GM21367 (cell line): ENCODE measurements around the gene S100A12.
"Not testable (repeated sequence)": the region's sequence is repeated elsewhere in the genome, so short reads cannot be mapped to it uniquely, and the experiment has no call there.

ENCODE experiments used
- ATAC-seq: cut with Tn5 transposase; IDR thresholded peaks from one replicate; pipeline ENCODE4 v1.9.1; 2021; ENCODE audit not compliant: unreplicated experiment

S100A12 gene

DNA sequence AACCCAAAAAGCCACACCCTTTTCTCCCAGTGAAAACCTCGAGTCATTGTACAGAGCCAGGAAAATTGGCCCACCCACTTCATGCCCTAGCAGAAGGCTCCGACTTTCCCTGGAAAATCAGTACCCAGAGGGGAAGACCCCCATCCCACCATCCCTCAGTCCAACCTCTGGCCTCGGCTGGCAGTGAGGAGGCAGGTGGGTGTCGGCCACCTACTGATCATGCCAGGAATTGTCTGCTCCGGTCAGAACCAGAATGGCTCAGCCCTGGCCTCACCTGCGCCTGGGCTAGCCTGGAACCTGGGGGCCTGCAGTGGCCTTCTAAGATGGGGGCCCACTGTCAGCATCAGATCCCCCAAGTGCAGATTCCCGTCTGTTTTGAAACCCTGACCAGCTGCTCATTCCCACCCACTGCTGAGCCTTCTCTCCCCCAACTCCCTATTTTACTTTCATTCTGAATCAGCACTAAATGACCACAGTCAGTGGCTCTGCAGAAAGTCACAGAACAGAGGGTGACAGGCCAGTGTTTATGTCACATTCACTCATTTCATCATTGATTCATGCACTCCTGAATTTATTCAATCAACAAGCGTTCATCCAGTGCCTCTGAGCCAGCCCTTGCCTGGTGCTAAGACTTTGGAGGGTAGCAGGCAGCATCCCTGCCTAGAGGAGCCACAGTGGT is 20.8 kb downstream of the S100A12 start:
- ATAC-seq: no peak

DNA sequence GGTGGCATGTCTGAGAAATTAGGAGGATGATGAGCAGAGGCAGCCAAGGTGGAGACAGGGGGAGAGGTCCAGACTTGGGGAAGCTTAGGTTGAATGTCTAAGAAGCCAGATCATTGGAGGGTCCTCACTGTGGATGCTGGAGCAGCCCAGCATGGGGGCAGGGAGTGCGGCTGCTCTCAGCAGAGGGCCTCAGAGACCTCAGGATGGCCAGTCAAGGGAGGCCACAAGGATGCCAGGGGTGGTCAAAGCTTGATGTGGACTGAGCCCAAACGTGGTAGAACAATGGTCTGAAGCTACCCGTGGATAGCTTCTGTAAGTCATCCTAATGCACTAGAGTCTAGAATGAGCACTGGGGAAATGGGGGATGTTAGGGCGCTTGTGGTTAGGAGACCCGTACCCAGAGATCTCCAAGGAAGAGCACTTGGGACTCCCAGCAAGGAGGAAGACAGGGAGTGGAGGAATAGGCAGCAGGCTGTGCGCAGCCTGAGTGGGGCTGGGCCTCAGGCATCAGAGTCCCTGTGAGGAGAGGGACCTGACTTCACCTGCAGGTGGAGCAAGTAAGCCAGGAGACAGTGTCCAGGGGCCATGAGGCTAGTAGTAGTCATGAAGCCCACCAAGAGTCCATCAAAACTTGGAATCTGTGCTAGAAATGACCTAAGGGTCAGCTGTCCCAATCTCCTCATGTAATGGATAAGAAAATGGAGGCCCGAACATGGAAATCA is 22.0 kb downstream of the S100A12 start:
- no peak for ATAC-seq

GRCh38 chr1:153352523-153352922 is 22.9 kb downstream of the S100A12 start:
- ATAC-seq: no peak

- ATAC-seq: no peak
These were observed 25.0 kb downstream of the S100A12 start for GRCh38 chr1:153350321-153350957.

- no peak for ATAC-seq
These were observed 25.8 kb downstream of the S100A12 start for GRCh38 chr1:153349363-153350320.

- no peak for ATAC-seq
These were observed 26.7 kb downstream of the S100A12 start, which contains the start of gene PGLYRP4 for GRCh38 chr1:153348511-153349362. PGLYRP4 (minus strand) TSS chr1:153348841; CDS start chr1:153347932, 909 bp downstream.

DNA sequence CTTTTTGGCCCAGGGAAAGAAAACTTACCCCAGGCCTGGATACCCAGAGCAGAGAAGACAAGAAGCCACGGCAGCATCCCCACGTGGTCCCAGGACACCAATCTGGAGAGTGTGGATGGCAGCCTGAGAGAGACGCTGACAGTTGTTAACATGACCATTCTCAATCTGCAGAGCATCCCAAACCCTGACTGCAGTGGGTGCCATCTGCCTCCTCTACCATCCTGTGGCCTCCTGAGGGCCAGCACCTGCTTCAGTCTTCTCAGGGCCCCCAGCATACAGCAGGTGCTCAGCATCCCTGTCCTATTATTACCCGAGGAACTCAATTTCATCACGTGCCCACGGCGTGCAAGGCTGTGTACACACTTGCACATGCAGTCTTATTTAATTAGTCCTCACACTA is 27.6 kb downstream of the S100A12 start:
- no peak for ATAC-seq

- not testable (repeated sequence) for ATAC-seq
These were observed 28.4 kb downstream of the S100A12 start for GRCh38 chr1:153347049-153347448.

DNA sequence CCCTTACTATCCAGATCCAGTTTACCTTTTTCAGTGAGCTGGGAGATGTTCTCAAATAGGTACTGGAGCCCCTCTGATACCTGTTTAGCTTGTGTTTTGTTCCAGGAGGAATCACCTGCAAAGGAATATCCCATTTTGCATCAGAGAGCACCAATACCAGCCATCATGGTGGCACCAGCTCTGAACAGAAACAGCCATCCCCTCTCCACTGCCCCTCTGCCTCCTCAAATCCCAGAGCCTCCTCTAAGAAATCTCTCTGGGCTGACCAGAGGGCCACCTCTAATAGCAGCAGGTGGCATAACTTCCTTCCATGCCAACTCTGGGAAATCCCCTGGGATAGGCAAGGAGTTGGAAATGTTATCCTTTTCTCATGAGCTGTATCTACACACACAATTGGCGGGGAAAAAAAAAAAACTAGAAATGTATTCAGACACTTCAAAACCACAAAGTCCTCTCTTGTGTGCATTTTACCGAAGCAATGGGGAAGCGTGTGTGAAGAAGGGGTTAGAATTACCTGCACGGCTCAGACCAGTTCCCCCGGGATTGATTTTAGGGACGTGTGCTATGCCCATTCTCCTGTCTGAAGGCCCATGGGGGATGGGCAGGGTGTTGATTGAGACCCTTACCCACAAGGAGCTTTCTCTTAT is 29.2 kb downstream of the S100A12 start:
- ATAC-seq: no peak

GRCh38 chr1:153345187-153346076 is 30.0 kb downstream of the S100A12 start:
- ATAC-seq: no peak

DNA sequence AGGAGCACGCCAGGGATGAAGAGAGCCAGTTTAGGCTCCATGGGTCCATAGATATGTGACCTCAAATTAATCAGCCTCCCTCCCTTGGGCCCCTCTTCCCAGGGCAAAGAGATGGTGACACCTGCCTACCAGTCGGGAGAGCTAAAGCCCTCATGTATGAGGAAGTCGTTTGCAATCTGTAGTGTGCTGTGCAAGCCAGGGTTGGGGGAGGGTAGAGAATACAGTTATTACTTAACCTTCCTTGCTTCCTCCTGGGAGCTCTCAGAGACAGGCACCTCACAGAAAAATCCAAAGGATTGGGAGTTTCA is 30.7 kb downstream of the S100A12 start:
- no peak for ATAC-seq

- no peak for ATAC-seq
These were observed 31.4 kb downstream of the S100A12 start for GRCh38 chr1:153343811-153344717.

GRCh38 chr1:153343040-153343681 is 32.3 kb downstream of the S100A12 start:
- ATAC-seq: no peak

DNA sequence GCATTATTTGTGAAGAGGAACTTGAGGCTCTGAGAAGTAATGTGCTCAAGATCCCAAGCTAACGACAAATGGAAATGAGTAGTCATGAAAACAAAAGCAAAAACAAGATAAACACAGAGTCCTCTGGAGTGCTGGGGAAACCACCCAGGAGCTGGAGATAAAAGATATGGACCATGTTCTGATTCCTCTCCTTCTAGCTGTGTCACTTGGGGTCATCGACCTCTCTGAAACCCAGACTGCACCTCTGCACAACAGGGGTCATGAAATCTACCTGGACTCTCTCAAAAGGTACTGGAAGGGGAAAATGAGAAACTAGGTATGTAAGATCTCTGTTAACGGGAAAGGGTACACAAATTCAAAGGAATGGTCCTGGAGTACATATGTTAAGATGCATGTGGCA is 33.2 kb downstream of the S100A12 start:
- no peak for ATAC-seq

GRCh38 chr1:153341431-153341934 is 33.9 kb downstream of the S100A12 start:
- ATAC-seq: no peak

GRCh38 chr1:153340356-153340755 is 35.1 kb downstream of the S100A12 start:
- no peak for ATAC-seq

GRCh38 chr1:153339802-153340201 is 35.6 kb downstream of the S100A12 start:
- ATAC-seq: no peak
